Left lung (tissue), 10 donors: ENCODE results near the gene DPYSL3. TPM values are rescaled to one million over a fixed set of nuclear protein-coding genes. Genes with fewer than 3 reads are reported as not detected.

Experiments used
- ATAC-seq: fragments of 200-7000 bp; cut with Tn5 transposase; one replicate; pipeline ENCODE4 v1.9.1; 2020; ENCODE audit warnings: moderate library complexity
- DNase-seq, 4 donors: peaks; one replicate each; pipeline ENCODE4 v3.0.0-alpha.2; 2013 to 2020
- H3K27ac ChIP-seq, 2 donors: fragments of 200-600 bp; sonication (generic) in 1 of 2; one replicate each; pipeline versions ENCODE4 v1.5.0 to v1.8.0; 2020 to 2021
- H3K27me3 ChIP-seq, 2 donors: fragments of 200-600 bp; sonication (generic) in 1 of 2; one replicate each; pipeline versions ENCODE4 v1.5.0 to v1.8.0; 2020 to 2021
- H3K36me3 ChIP-seq, 2 donors: fragments of 200-600 bp; sonication (generic) in 1 of 2; one replicate each; pipeline versions ENCODE4 v1.5.0 to v1.8.0; 2020 to 2021
- H3K4me1 ChIP-seq, 2 donors: fragments of 200-600 bp; one replicate each; pipeline ENCODE4 v1.8.0; 2021
- H3K4me3 ChIP-seq, 2 donors: fragments of 200-600 bp; sonication (generic) in 1 of 2; one replicate each; pipeline versions ENCODE4 v1.5.0 to v1.8.0; 2020 to 2021; ENCODE audit warnings: mild to moderate bottlenecking in 1 of 2
- H3K9me3 ChIP-seq, 2 donors: fragments of 200-600 bp; sonication (generic) in 1 of 2; one replicate each; pipeline versions ENCODE4 v1.5.0 to v1.8.0; 2020 to 2021
- CTCF ChIP-seq, 2 donors: fragments of 200-600 bp; sonication (generic) in 1 of 2; IDR thresholded peaks; one replicate each; pipeline versions ENCODE4 v1.5.0 to v1.8.0; 2021; ENCODE audit warnings: antibody characterized with exemption in 2 of 2
- intact Hi-C, 2 donors: fragments of 100-400 bp; cut with DNase I; formaldehyde crosslinking; loops; one replicate each; pipeline versions ENCODE4 v1.11.2 to v1.14.2; 2022
- polyA plus RNA-seq, 6 donors: library from polyadenylated mRNA; unstranded; fragments of 120-200 nt; gene quantifications; one replicate each; pipeline ENCODE4 v1.2.1, GENCODE V29; 2013; ENCODE audit not compliant: insufficient read length in 6 of 6
- total RNA-seq, 2 donors: library from RNA; stranded (reverse); fragmentation: NEBNext Ultra II Directional; extraction: Animal tissue kit (Norgen Biotek cat#: 25700); gene quantifications; one replicate each; pipeline ENCODE4 v1.2.1, GENCODE V29; 2021
- donor health status: DM: no; HTN: yes; CAD: no.
- donor health status: DM: no; HTN: no; CAD: no.

The DPYSL3 gene
- total and polyA plus RNA-seq, 8 donors = 64.3 to 94.3 (median 79.0) TPM

- no peak for TF ChIP-seq CTCF (IDR thresholded peaks at IDR 0.05)
- Histone ChIP-seq H3K27ac (no peak overlapping the region), H3K4me1 (peaks cover 18 to 26% of the 10 kb centered on the region in 2 donors), H3K27me3 (no peaks in the 10 kb centered on the region), H3K4me3 (no peak overlapping the region), H3K9me3 (no peaks in the 10 kb centered on the region), H3K36me3 (no peaks in the 10 kb centered on the region)
- no peak for ATAC-seq
- intact Hi-C loops = no loop called here
- DNase-seq = no peak
Observed at GRCh38 chr5:147406636-147407035, 103.2 kb downstream of the DPYSL3 start.

GRCh38 chr5:147404706-147405105, 105.2 kb downstream of the DPYSL3 start:
- Histone ChIP-seq H3K9me3 (no peaks in the 10 kb centered on the region), H3K36me3 (peaks cover 0 to 13% of the 10 kb centered on the region in 2 donors), H3K4me1 (peaks cover 18 to 26% of the 10 kb centered on the region in 2 donors), H3K27me3 (no peaks in the 10 kb centered on the region), H3K27ac (peak overlapping the region; percentile 82 to 84), H3K4me3 (no peak overlapping the region)
- no peak for DNase-seq
- TF ChIP-seq CTCF (IDR thresholded peaks at IDR 0.05) = no peak
- intact Hi-C loops = no loop called here
- ATAC-seq = no peak

GRCh38 chr5:147403651-147404640, 105.9 kb downstream of the DPYSL3 start:
- Histone ChIP-seq H3K4me1 (peaks cover 18 to 26% of the 10 kb centered on the region in 2 donors), H3K36me3 (peaks cover 0 to 13% of the 10 kb centered on the region in 2 donors), H3K9me3 (no peaks in the 10 kb centered on the region), H3K27ac (peak overlapping the region; percentile 82 to 84), H3K27me3 (no peaks in the 10 kb centered on the region), H3K4me3 (no peak overlapping the region)
- DNase-seq (peak in 2 of 4 donors; percentile 68 to 73), ATAC-seq (peak; percentile 81)
- intact Hi-C loops = no loop called here
- TF ChIP-seq CTCF (IDR thresholded peaks at IDR 0.05) = no peak

GRCh38 chr5:147400881-147401280, 109.0 kb downstream of the DPYSL3 start:
- no peak overlapping the region for H3K4me3 ChIP-seq
- H3K9me3 ChIP-seq = no peaks in the 10 kb centered on the region
- ATAC-seq = no peak
- no peak for DNase-seq
- no peak overlapping the region for H3K27ac ChIP-seq
- peaks cover 19 to 26% of the 10 kb centered on the region in 2 donors for H3K4me1 ChIP-seq
- intact Hi-C loops = no loop called here
- peaks cover 0 to 16% of the 10 kb centered on the region in 2 donors for H3K36me3 ChIP-seq
- no peak for TF ChIP-seq CTCF (IDR thresholded peaks at IDR 0.05)
- no peaks in the 10 kb centered on the region for H3K27me3 ChIP-seq

GRCh38 chr5:147400126-147400809, 109.6 kb downstream of the DPYSL3 start:
- Histone ChIP-seq H3K4me3 (no peak overlapping the region), H3K9me3 (no peaks in the 10 kb centered on the region), H3K27ac (no peak overlapping the region), H3K36me3 (peaks cover 0 to 16% of the 10 kb centered on the region in 2 donors), H3K27me3 (no peaks in the 10 kb centered on the region), H3K4me1 (peaks cover 21 to 24% of the 10 kb centered on the region in 2 donors)
- no peak for TF ChIP-seq CTCF (IDR thresholded peaks at IDR 0.05)
- no peak for ATAC-seq
- intact Hi-C loops = no loop called here
- no peak for DNase-seq
